Measurements from ENCODE around the gene TEX19. TPM values are rescaled to one million over a fixed set of nuclear protein-coding genes. Genes with fewer than 3 reads are reported as not detected.

TEX19 gene
- total and polyA plus RNA-seq, 2 experiments from 2014 or later, result 0.51 TPM; not detected in 1

DNA sequence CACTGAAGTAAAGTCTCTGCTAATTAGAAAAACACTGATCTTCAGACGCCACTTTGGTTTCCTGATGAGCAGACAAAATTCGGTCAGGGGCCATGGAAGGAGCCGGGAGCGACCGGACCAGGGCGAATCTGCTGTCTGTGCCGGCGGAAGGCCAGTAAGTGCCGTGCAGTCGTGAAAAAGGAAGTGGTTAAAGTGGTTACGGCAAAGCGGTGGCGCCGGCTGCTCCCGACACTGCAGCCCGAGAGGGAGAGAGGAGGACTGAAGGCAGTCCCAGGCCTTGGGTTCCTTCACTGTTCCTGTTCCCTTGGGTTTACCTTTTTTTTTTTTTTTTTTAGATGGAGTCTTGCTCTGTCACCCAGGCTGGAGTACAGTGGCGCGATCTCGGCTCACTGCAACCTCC, 41.8 kb downstream of the TEX19 start:
- H3K27ac ChIP-seq, result no peak overlapping the region
- no peak for DNase-seq (ENCODE audit: low read depth in 1 of 2, low spot score in 1 of 2)
- TF ChIP-seq, protein P1, sequence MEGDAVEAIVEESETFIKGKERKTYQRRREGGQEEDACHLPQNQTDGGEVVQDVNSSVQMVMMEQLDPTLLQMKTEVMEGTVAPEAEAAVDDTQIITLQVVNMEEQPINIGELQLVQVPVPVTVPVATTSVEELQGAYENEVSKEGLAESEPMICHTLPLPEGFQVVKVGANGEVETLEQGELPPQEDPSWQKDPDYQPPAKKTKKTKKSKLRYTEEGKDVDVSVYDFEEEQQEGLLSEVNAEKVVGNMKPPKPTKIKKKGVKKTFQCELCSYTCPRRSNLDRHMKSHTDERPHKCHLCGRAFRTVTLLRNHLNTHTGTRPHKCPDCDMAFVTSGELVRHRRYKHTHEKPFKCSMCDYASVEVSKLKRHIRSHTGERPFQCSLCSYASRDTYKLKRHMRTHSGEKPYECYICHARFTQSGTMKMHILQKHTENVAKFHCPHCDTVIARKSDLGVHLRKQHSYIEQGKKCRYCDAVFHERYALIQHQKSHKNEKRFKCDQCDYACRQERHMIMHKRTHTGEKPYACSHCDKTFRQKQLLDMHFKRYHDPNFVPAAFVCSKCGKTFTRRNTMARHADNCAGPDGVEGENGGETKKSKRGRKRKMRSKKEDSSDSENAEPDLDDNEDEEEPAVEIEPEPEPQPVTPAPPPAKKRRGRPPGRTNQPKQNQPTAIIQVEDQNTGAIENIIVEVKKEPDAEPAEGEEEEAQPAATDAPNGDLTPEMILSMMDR (IDR thresholded peaks at IDR 0.05; ENCODE audit: low read depth, low read length), result no peak
- no peaks in the 10 kb centered on the region for H3K9me3 ChIP-seq (ENCODE audit: low read depth)
- peaks cover 5% of the 10 kb centered on the region for H3K4me1 ChIP-seq (ENCODE audit: low read depth)
- H3K27me3 ChIP-seq, result no peaks in the 10 kb centered on the region
- no peaks in the 10 kb centered on the region for H3K36me3 ChIP-seq
- no peak overlapping the region for H3K4me3 ChIP-seq

DNA sequence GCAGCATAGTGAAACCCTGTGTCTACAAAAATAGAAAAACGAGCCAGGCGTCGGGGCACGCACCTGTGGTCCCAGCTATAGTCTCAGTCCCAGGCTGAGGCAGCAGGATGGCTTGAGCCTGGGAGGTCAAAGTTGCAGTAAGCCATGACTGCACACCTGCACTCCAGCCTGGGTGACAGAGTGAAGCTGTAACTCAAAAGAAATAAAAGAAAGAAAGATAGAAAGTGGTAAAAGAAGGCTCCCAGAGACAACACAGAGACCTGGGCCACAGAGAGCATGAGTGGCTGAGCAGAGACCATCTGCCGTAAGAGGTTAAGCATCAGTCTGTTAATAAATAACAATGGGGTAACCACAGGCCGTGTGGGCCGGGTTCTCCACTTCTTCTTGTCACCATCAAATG, 43.8 kb downstream of the TEX19 start:
- H3K27ac ChIP-seq, result no peak overlapping the region
- H3K9me3 ChIP-seq (ENCODE audit: low read depth), result no peaks in the 10 kb centered on the region
- TF ChIP-seq, protein P1 (IDR thresholded peaks at IDR 0.05; ENCODE audit: low read depth, low read length), result no peak
- no peaks in the 10 kb centered on the region for H3K27me3 ChIP-seq
- H3K36me3 ChIP-seq, result no peaks in the 10 kb centered on the region
- H3K4me1 ChIP-seq (ENCODE audit: low read depth), result peaks cover under 1% of the 10 kb centered on the region
- H3K4me3 ChIP-seq, result no peak overlapping the region
- DNase-seq (ENCODE audit: low read depth in 1 of 2, low spot score in 1 of 2), result no peak

DNA sequence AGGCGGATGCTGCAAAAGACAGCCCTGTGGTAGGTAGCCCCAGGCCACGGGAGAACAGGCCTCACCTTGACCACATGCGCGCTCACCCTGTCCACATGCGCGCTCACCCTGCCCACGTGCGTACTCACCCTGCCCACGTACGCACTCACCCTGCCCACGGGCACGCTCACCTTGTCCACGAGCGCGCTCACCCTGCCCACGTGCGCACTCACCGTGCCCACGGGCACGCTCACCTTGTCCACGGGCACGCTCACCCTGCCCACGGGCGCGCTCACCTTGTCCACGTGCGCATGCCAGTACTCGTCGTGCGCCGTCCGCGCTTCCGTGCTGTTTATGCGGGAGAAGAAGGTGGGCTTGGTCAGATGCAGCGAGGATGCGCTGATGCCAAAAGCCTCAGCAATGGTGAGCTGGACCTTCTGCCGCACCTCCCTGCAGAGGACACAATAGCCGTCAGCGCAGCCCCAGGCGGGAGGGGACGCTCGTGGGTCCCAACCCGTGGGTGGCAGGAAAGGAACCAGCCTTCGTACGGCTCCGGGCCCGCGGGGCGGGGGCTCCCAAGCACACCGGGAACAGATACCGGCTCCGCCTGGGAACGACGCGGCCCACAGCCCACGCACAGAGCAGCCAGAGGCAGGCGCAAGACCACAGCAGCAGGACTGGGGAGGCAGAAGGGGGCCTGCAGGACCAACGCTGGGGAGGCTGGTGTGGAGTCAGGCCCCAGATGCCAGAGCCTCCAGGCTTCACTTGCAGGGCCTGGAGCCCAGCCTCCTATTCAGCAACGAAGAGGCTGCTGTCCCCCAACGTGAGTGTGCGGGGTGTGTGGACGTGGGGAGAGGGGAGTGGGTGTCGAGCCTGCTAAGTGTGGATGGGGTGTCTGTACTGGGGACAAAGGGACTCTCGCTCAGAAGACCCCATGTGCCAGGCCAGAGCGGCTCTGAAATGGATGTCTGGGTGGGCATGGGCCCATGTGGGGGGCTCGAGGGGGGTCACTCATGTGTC, 44.9 kb downstream of the TEX19 start:
- no peaks in the 10 kb centered on the region for H3K9me3 ChIP-seq (ENCODE audit: low read depth)
- H3K27me3 ChIP-seq, result no peaks in the 10 kb centered on the region
- H3K27ac ChIP-seq, result no peak overlapping the region
- TF ChIP-seq, protein P1 (IDR thresholded peaks at IDR 0.05; ENCODE audit: low read depth, low read length), result no peak
- no peak overlapping the region for H3K4me3 ChIP-seq
- DNase-seq (ENCODE audit: low read depth in 1 of 2, low spot score in 1 of 2), result no peak
- no peaks in the 10 kb centered on the region for H3K4me1 ChIP-seq (ENCODE audit: low read depth)
- no peaks in the 10 kb centered on the region for H3K36me3 ChIP-seq

DNA sequence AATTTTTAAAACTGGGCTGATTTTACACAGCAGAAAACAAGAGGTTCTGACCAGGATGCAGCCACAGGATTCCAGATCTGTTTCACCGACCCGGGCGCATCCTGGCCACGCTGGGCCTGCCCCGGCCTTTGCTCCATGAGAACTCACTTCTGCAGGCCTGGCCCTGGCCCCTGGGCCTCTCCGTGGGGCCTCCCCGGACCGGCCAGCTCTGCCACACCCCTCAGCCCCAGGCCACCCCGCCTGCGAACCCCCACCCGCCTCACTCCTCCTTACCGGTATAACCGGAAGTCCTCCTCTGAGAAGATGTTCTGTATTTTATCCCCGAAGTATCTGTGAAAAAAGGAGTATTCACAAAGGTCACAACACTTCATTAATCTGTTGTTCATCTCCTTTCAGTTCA, 46.0 kb downstream of the TEX19 start:
- no peak for DNase-seq (ENCODE audit: low read depth in 1 of 2, low spot score in 1 of 2)
- Histone ChIP-seq H3K27me3 (no peaks in the 10 kb centered on the region), H3K4me3 (no peak overlapping the region)

DNA sequence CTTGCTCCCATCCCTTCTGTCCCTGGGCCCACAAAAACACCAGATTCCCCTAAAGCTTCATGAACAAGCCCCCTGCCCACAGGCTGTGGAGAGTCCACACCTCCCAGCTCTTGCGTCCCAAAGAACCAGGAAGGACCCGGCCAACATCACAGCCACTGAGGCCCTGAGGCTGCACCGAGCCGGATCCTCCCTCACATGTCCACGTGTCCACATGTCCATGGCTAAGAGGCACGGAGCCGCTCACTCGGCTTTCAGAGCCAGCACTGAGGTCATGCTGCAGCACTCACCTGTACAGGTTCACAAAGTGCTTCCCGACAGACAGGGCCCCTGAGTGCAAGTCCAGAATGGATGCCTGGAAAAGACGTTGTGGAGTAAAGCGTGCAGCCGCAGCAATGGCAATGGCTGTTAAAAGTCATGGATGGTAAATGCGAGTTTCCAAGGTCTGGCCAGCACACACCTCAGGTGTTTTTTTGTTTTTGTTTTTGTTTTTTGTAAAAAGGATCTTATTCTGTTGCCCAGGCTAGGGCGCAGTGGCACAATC, 47.2 kb downstream of the TEX19 start:
- H3K9me3 ChIP-seq (ENCODE audit: low read depth), result no peaks in the 10 kb centered on the region
- TF ChIP-seq, protein P1 (IDR thresholded peaks at IDR 0.05; ENCODE audit: low read depth, low read length), result no peak
- H3K27me3 ChIP-seq, result no peaks in the 10 kb centered on the region
- H3K4me3 ChIP-seq, result no peak overlapping the region
- no peaks in the 10 kb centered on the region for H3K36me3 ChIP-seq
- H3K27ac ChIP-seq, result no peak overlapping the region
- no peak for DNase-seq (ENCODE audit: low read depth in 1 of 2, low spot score in 1 of 2)
- no peaks in the 10 kb centered on the region for H3K4me1 ChIP-seq (ENCODE audit: low read depth)

More for the DNA sequence above, 46.0 kb downstream of the TEX19 start:
- TF ChIP-seq, protein P1 (IDR thresholded peaks at IDR 0.05; ENCODE audit: low read depth, low read length), result no peak
- Histone ChIP-seq H3K9me3 (ENCODE audit: low read depth) (no peaks in the 10 kb centered on the region), H3K27ac (no peak overlapping the region), H3K4me1 (ENCODE audit: low read depth) (no peaks in the 10 kb centered on the region), H3K36me3 (no peaks in the 10 kb centered on the region)

All from cardiac muscle cell (in vitro differentiated cells and primary cell).